ENCODE data around the gene FABP1.

The FABP1 gene

GRCh38 chr2:88127888-88128653 lies at the start of gene FABP1:
Gene FABP1 (minus strand): TSS chr2:88128062. CDS start chr2:88128017, 45 bp downstream.
- no peak for DNase-seq (ENCODE audit: low read depth)

- no peak for DNase-seq (ENCODE audit: low read depth)
Observed at GRCh38 chr2:88177556-88177955, 49.7 kb upstream of the FABP1 start.

GRCh38 chr2:88176352-88176984 lies 48.6 kb upstream of the FABP1 start:
- DNase-seq (ENCODE audit: low read depth): no peak

GRCh38 chr2:88172882-88173281 lies 45.0 kb upstream of the FABP1 start:
- no peak for DNase-seq (ENCODE audit: low read depth)

GRCh38 chr2:88171966-88172365 lies 44.1 kb upstream of the FABP1 start:
- DNase-seq (ENCODE audit: low read depth): no peak

- no peak for DNase-seq (ENCODE audit: low read depth)
Observed at GRCh38 chr2:88170472-88170892, 42.6 kb upstream of the FABP1 start.

GRCh38 chr2:88168386-88168785 lies 40.5 kb upstream of the FABP1 start:
- DNase-seq (ENCODE audit: low read depth): no peak

GRCh38 chr2:88167740-88168139 lies 39.9 kb upstream of the FABP1 start:
- no peak for DNase-seq (ENCODE audit: low read depth)

GRCh38 chr2:88165332-88166003 lies 37.6 kb upstream of the FABP1 start:
- DNase-seq (ENCODE audit: low read depth): no peak

- no peak for DNase-seq (ENCODE audit: low read depth)
Observed at GRCh38 chr2:88161446-88162244, 33.8 kb upstream of the FABP1 start.

GRCh38 chr2:88160517-88160916 lies 32.7 kb upstream of the FABP1 start:
- no peak for DNase-seq (ENCODE audit: low read depth)

- DNase-seq (ENCODE audit: low read depth): peak; percentile 32
Observed at GRCh38 chr2:88159955-88160415, 32.1 kb upstream of the FABP1 start.

GRCh38 chr2:88159481-88159880 lies 31.6 kb upstream of the FABP1 start:
- no peak for DNase-seq (ENCODE audit: low read depth)

GRCh38 chr2:88148929-88149438 lies 21.1 kb upstream of the FABP1 start:
- DNase-seq (ENCODE audit: low read depth): no peak

- DNase-seq (ENCODE audit: low read depth): no peak
Observed at GRCh38 chr2:88147145-88147544, 19.3 kb upstream of the FABP1 start.

GRCh38 chr2:88146590-88146989 lies 18.7 kb upstream of the FABP1 start:
- no peak for DNase-seq (ENCODE audit: low read depth)

- no peak for DNase-seq (ENCODE audit: low read depth)
Observed at GRCh38 chr2:88144914-88145497, 17.1 kb upstream of the FABP1 start.

- no peak for DNase-seq (ENCODE audit: low read depth)
Observed at GRCh38 chr2:88144271-88144670, 16.4 kb upstream of the FABP1 start.

- DNase-seq (ENCODE audit: low read depth): no peak
Observed at GRCh38 chr2:88141952-88142351, 14.1 kb upstream of the FABP1 start.

- no peak for DNase-seq (ENCODE audit: low read depth)
Observed at GRCh38 chr2:88139804-88140203, 11.9 kb upstream of the FABP1 start.

GRCh38 chr2:88139203-88139702 lies 11.4 kb upstream of the FABP1 start:
- DNase-seq (ENCODE audit: low read depth): no peak
